ENCODE results near the gene UCHL5.

UCHL5 gene

GRCh38 chr1:193059282-193060114 lies at the start of gene UCHL5, which contains the start of gene RO60:
Gene UCHL5 (minus strand): TSS chr1:193059360. CDS start chr1:193059260, 100 bp downstream.
Gene RO60 (plus strand): TSS chr1:193059612. CDS start chr1:193069055, 9,443 bp downstream.
- peak; percentile 91 for DNase-seq

GRCh38 chr1:193108471-193108870 lies 49.3 kb upstream of the UCHL5 start:
- DNase-seq: no peak

GRCh38 chr1:193105821-193106177 lies 46.6 kb upstream of the UCHL5 start:
- no peak for DNase-seq

GRCh38 chr1:193104907-193105820 lies 46.0 kb upstream of the UCHL5 start, which contains the start of gene GLRX2:
Gene GLRX2 (minus strand): TSS chr1:193105414. CDS start chr1:193105382, 32 bp downstream.
- peak; percentile 46 for DNase-seq

- no peak for DNase-seq
Measured at GRCh38 chr1:193104502-193104906, 45.3 kb upstream of the UCHL5 start.

- no peak for DNase-seq
Measured at GRCh38 chr1:193103759-193104501, 44.8 kb upstream of the UCHL5 start.

GRCh38 chr1:193102662-193103061 lies 43.5 kb upstream of the UCHL5 start:
- no peak for DNase-seq

- DNase-seq: no peak
Measured at GRCh38 chr1:193094112-193094511, 35.0 kb upstream of the UCHL5 start.

GRCh38 chr1:193090865-193091264 lies 31.7 kb upstream of the UCHL5 start:
- no peak for DNase-seq

- no peak for DNase-seq
Measured at GRCh38 chr1:193087893-193088292, 28.7 kb upstream of the UCHL5 start.

- DNase-seq: no peak
Measured at GRCh38 chr1:193086342-193086741, 27.2 kb upstream of the UCHL5 start.

- DNase-seq: no peak
Measured at GRCh38 chr1:193085263-193085662, 26.1 kb upstream of the UCHL5 start.

- no peak for DNase-seq
Measured at GRCh38 chr1:193083365-193084088, 24.4 kb upstream of the UCHL5 start.

- no peak for DNase-seq
Measured at GRCh38 chr1:193079187-193079586, 20.0 kb upstream of the UCHL5 start.

- no peak for DNase-seq
Measured at GRCh38 chr1:193077991-193078390, 18.8 kb upstream of the UCHL5 start.

- no peak for DNase-seq
Measured at GRCh38 chr1:193070942-193071341, 11.8 kb upstream of the UCHL5 start.

- no peak for DNase-seq
Measured at GRCh38 chr1:193070386-193070753, 11.2 kb upstream of the UCHL5 start.

- DNase-seq: no peak
Measured at GRCh38 chr1:193069748-193070385, 10.7 kb upstream of the UCHL5 start.

GRCh38 chr1:193068013-193068412 lies 8.9 kb upstream of the UCHL5 start:
- no peak for DNase-seq

- no peak for DNase-seq
Measured at GRCh38 chr1:193066606-193067005, 7.4 kb upstream of the UCHL5 start.

- DNase-seq: no peak
Measured at GRCh38 chr1:193065954-193066353, 6.8 kb upstream of the UCHL5 start.

Measured in activated CD4-positive, alpha-beta T cell treated with anti-CD3 and anti-CD28 coated beads for 1 hour (primary cell).